Endothelial cell of umbilical vein (primary cell): ENCODE results near the gene SERPINA3. TPM values are rescaled to one million over a fixed set of nuclear protein-coding genes. Genes with fewer than 3 reads are reported as not detected.

Experiments used
- BruUV-seq: library from RNA; stranded (reverse); fragments of 400-500 nt; replicated peaks from 2 replicates; lab custom pipeline; 2021; lab: Mats Ljungman, UMichigan
- CTCF ChIA-PET: fragments of 300-600, 350-600 bp; sonication (Branson Sonifier 250); formaldehyde crosslinking; loops from one replicate; lab custom pipeline; 2021; ENCODE audit warnings: antibody characterized with exemption, inconsistent platforms; lab: Charles Lee
- POLR2A ChIA-PET: fragments of 300-600, 350-600 bp; sonication (Branson Sonifier 250); formaldehyde crosslinking; loops from one replicate; lab custom pipeline; 2021; ENCODE audit warnings: antibody characterized with exemption, inconsistent platforms; lab: Charles Lee
- DNase-seq: peaks from one replicate; pipeline ENCODE4 v3.0.0-alpha.2; 2011; ENCODE audit warnings: low read depth, low spot score
- FAIRE-seq: peaks from 2 replicates; lab custom pipeline; 2011; peaks lifted over from hg19 to GRCh38; lab: Jason Lieb, UNC
- H2AFZ ChIP-seq: 2 replicates; pipeline ENCODE4 v1.6.0; 2012; ENCODE audit warnings: low read depth, low read length, control low read depth, inconsistent platforms
- H3K27ac ChIP-seq: 2 replicates; pipeline ENCODE4 v1.5.1; 2011; ENCODE audit warnings: low read depth, mild to moderate bottlenecking, control low read depth, low read length, moderate library complexity; ENCODE audit not compliant: insufficient read depth
- H3K27me3 ChIP-seq, 2 experiments: 2 replicates each; pipeline versions ENCODE4 v1.6.0 to v1.6.1; 2011; ENCODE audit warnings: low read length in 2 of 2, mixed read lengths in 1 of 2; ENCODE audit not compliant: control insufficient read depth in 2 of 2, insufficient read depth in 2 of 2
- H3K36me3 ChIP-seq, 2 experiments: 2 replicates in 1 of 2; 3 replicates in 1 of 2; pipeline ENCODE4 v1.5.1; 2011; ENCODE audit warnings: low read length in 2 of 2, mild to moderate bottlenecking in 1 of 2, moderate library complexity in 1 of 2; ENCODE audit not compliant: control insufficient read depth in 2 of 2, insufficient read depth in 2 of 2; ENCODE audit errors: extremely low read depth in 1 of 2
- H3K4me1 ChIP-seq: 3 replicates; pipeline ENCODE4 v1.5.1; 2011; ENCODE audit warnings: mild to moderate bottlenecking, low read length; ENCODE audit not compliant: control insufficient read depth, insufficient read depth; ENCODE audit errors: extremely low read depth
- H3K4me2 ChIP-seq: 2 replicates; pipeline ENCODE4 v1.6.1; 2011; ENCODE audit warnings: low read length, control low read depth, mixed read lengths; ENCODE audit not compliant: insufficient read depth
- H3K4me3 ChIP-seq, 3 experiments: fragments of 200-600 bp in 1 of 3; sonication (generic), shearing (Covaris generic) in 1 of 3; replicated peaks in 1 of 3; 2 replicates each; pipeline ENCODE4 v1.5.1; 2011 to 2016; ENCODE audit warnings: control low read depth in 3 of 3, low read length in 3 of 3, mild to moderate bottlenecking in 2 of 3, inconsistent platforms in 1 of 3, low read depth in 1 of 3, moderate library complexity in 1 of 3; ENCODE audit not compliant: insufficient read depth in 1 of 3
- H3K79me2 ChIP-seq: 2 replicates; pipeline ENCODE4 v1.6.0; 2012; ENCODE audit warnings: low read length, inconsistent platforms; ENCODE audit not compliant: control insufficient read depth, insufficient read depth
- H3K9ac ChIP-seq: replicated peaks from 2 replicates; pipeline ENCODE3; 2011; ENCODE audit warnings: low read length, control low read depth; ENCODE audit not compliant: insufficient read depth; ENCODE audit errors: extremely low read depth
- H3K9me1 ChIP-seq: replicated peaks from 3 replicates; pipeline ENCODE4 v1.6.0; 2011; ENCODE audit warnings: mild to moderate bottlenecking, low read length; ENCODE audit not compliant: control insufficient read depth, insufficient read depth; ENCODE audit errors: extremely low read depth
- H3K9me3 ChIP-seq: replicated peaks from 2 replicates; pipeline ENCODE4 v1.5.1; 2012; ENCODE audit warnings: low read length, inconsistent platforms; ENCODE audit not compliant: control insufficient read depth, insufficient read depth
- H4K20me1 ChIP-seq: replicated peaks from 2 replicates; pipeline ENCODE3; 2011; ENCODE audit warnings: mild to moderate bottlenecking, low read length; ENCODE audit not compliant: control insufficient read depth, insufficient read depth; ENCODE audit errors: extremely low read depth
- CTCF ChIP-seq, 2 donors: IDR thresholded peaks; 1 replicate in 1 of 2; 2 replicates in 1 of 2; pipeline ENCODE4 v1.5.1; 2011; ENCODE audit warnings: low read length in 2 of 2, mild to moderate bottlenecking in 2 of 2, moderate library complexity in 2 of 2, control low read depth in 1 of 2, inconsistent platforms in 1 of 2, low read depth in 1 of 2; ENCODE audit not compliant: insufficient read depth in 1 of 2; ENCODE audit errors: extremely low read depth in 1 of 2
- EZH2 ChIP-seq: IDR thresholded peaks from 2 replicates; pipeline ENCODE4 v1.6.1; 2012; ENCODE audit warnings: borderline replicate concordance, low read depth, mild to moderate bottlenecking, moderate library complexity, low read length, inconsistent platforms; ENCODE audit not compliant: severe bottlenecking
- FOS ChIP-seq: IDR thresholded peaks from 2 replicates; pipeline ENCODE4 v1.6.1; 2011; ENCODE audit warnings: mild to moderate bottlenecking, low read length, moderate library complexity, borderline replicate concordance; ENCODE audit not compliant: insufficient read depth
- GATA2 ChIP-seq: IDR thresholded peaks from 2 replicates; pipeline ENCODE4 v1.7.0; 2011; ENCODE audit warnings: low read depth, mild to moderate bottlenecking, moderate library complexity, mixed read lengths, low read length; ENCODE audit not compliant: insufficient read length, insufficient read depth
- JUN ChIP-seq: IDR thresholded peaks from 2 replicates; pipeline ENCODE4 v1.6.1; 2011; ENCODE audit warnings: borderline replicate concordance, low read depth; ENCODE audit not compliant: insufficient read length, insufficient read depth
- MYC ChIP-seq: IDR thresholded peaks from one replicate; pipeline ENCODE4 v1.6.1; 2011; ENCODE audit warnings: mild to moderate bottlenecking, low read depth, low read length
- POLR2A ChIP-seq: IDR thresholded peaks from 2 replicates; pipeline ENCODE4 v1.6.1; 2012; ENCODE audit warnings: low read depth, mild to moderate bottlenecking, control low read depth, low read length
- POLR2AphosphoS5 ChIP-seq: IDR thresholded peaks from 2 replicates; pipeline ENCODE4 v1.6.1; 2012; ENCODE audit warnings: low read depth, mild to moderate bottlenecking, control low read depth, low read length, moderate library complexity; ENCODE audit not compliant: insufficient read depth
- dilution Hi-C: fragments of 300-500 bp; cut with MboI; formaldehyde crosslinking; loops from one replicate; pipeline ENCODE4 v1.15.0; 2019; ENCODE audit warnings: low sequenced_read_pairs; ENCODE audit not compliant: extremely low pct_ligation_motif_present
- intact Hi-C: fragments of 100-400 bp; cut with micrococcal nuclease; formaldehyde crosslinking; loops from one replicate; pipeline ENCODE4 v1.10.0; 2022
- polyA plus RNA-seq, 4 experiments: library from polyadenylated mRNA; depleted of rRNA in 3 of 4; stranded (reverse) in 3 of 4; unstranded in 1 of 4; fragments of >200 nt; gene quantifications; 2 replicates each; pipeline versions ENCODE4 v1.2.1 to v1.2.3, GENCODE V29; 2011 to 2012; ENCODE audit warnings: missing spikeins in 1 of 4
- total RNA-seq: library from RNA; stranded (reverse); gene quantifications from 2 replicates; pipeline ENCODE4 v1.2.3, GENCODE V29; 2021
- TF ChIP-seq, protein P1 (sequence below): IDR thresholded peaks from 2 replicates; pipeline ENCODE4 v1.6.1; 2011; ENCODE audit not compliant: insufficient read depth, insufficient read length

The SERPINA3 gene
- total and polyA plus RNA-seq, 2 donors (not counting 3 experiments of a cell fraction or from before 2014, with no cell fraction given) = not detected

GRCh38 chr14:94574336-94574735 is 37.9 kb upstream of the SERPINA3 start:
- intact Hi-C loops (no loop called here), dilution Hi-C loops (no loop called here)
- TF ChIP-seq GATA2 (no peak), MYC (no peak), POLR2A (no peak), JUN (no peak), EZH2 (no peak), FOS (no peak), CTCF (IDR thresholded peaks at IDR 0.05; ENCODE audit: extremely low read depth in 1 of 2, insufficient read depth in 1 of 2, low read depth in 1 of 2, low read length in 2 of 2) (no peak), POLR2AphosphoS5 (no peak)
- TF ChIP-seq, protein P1, sequence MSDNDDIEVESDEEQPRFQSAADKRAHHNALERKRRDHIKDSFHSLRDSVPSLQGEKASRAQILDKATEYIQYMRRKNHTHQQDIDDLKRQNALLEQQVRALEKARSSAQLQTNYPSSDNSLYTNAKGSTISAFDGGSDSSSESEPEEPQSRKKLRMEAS = no peak
- no peak overlapping the region for H3K9ac ChIP-seq
- H3K27me3 ChIP-seq = no peaks in the 10 kb centered on the region
- no peaks in the 10 kb centered on the region for H3K9me1 ChIP-seq
- H4K20me1 ChIP-seq = no peaks in the 10 kb centered on the region
- no peak for DNase-seq
- no peak overlapping the region for H3K4me3 ChIP-seq
- no peak overlapping the region for H2AFZ ChIP-seq
- CTCF ChIA-PET = no interaction called here
- H3K27ac ChIP-seq = no peak overlapping the region
- no peaks in the 10 kb centered on the region for H3K9me3 ChIP-seq
- POLR2A ChIA-PET = no interaction called here
- no peaks in the 10 kb centered on the region for H3K4me1 ChIP-seq
- H3K4me2 ChIP-seq = no peak overlapping the region
- H3K36me3 ChIP-seq = no peaks in the 10 kb centered on the region
- no peaks in the 10 kb centered on the region for H3K79me2 ChIP-seq
- FAIRE-seq = no peak
- BruUV-seq = no TSS peak
